HG03558 (cell line): ENCODE results near the gene FSHR.

Experiments used
- ATAC-seq: cut with Tn5 transposase; IDR thresholded peaks from one replicate; pipeline ENCODE4 v1.9.1; 2021; ENCODE audit warnings: moderate number of reproducible peaks; ENCODE audit not compliant: unreplicated experiment; ENCODE audit errors: extremely low read depth

Gene FSHR

GRCh38 chr2:48929571-48930301, 224.6 kb downstream of the FSHR start:
- no peak for ATAC-seq

DNA sequence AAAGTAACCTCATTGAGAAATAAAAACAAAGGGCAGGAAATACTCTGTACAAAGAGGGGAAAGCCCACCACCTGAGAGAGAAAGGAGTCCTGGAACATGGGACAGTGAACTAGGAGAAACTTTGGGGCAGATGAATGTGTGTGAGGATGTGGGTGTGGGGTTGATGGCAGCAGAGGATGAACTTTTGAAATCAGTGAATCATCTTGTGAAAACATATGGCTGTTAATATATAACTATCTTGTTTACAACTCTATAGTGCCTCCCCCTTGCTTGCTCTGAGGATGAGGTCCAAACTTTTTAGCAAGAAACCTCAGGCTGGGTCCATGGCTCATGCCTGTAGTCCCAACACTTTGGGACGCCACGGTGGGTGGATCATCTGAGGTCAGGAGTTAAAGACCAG, 227.0 kb downstream of the FSHR start:
- peak; percentile 59 for ATAC-seq

- ATAC-seq: no peak
Observed at GRCh38 chr2:48915884-48916283, 238.4 kb downstream of the FSHR start.

GRCh38 chr2:48915227-48915626, 239.1 kb downstream of the FSHR start:
- no peak for ATAC-seq

GRCh38 chr2:48914477-48915089, 239.7 kb downstream of the FSHR start:
- no peak for ATAC-seq
